Stimulated activated CD8-positive, alpha-beta memory T cell treated with anti-CD3 and anti-CD28 coated beads, Interleukin-4, amount 100 ng/mL, for 4 hours (primary cell): Measurements from ENCODE around the gene ADAMTS7.
"Not testable (repeated sequence)": the region's sequence is repeated elsewhere in the genome, so short reads cannot be mapped to it uniquely, and the experiment has no call there.

Source experiments
- DNase-seq, 2 donors: peaks; one replicate each; pipeline ENCODE4 v3.0.0-alpha.2; 2020; ENCODE audit warnings: low read depth in 2 of 2, low spot score in 1 of 2

Gene ADAMTS7

GRCh38 chr15:78767331-78767951, 43.8 kb downstream of the ADAMTS7 start:
- DNase-seq: no peak

- DNase-seq: not testable (repeated sequence)
Observed at GRCh38 chr15:78766641-78767071, 44.6 kb downstream of the ADAMTS7 start.

GRCh38 chr15:78766041-78766440, 45.2 kb downstream of the ADAMTS7 start:
- DNase-seq: no peak

- DNase-seq: not testable (repeated sequence)
Observed at GRCh38 chr15:78765154-78765860, 46.0 kb downstream of the ADAMTS7 start.

GRCh38 chr15:78764340-78765153, 46.7 kb downstream of the ADAMTS7 start:
- not testable (repeated sequence) for DNase-seq

- DNase-seq: no peak
Observed at GRCh38 chr15:78763796-78764241, 47.4 kb downstream of the ADAMTS7 start.

- DNase-seq: no peak
Observed at GRCh38 chr15:78762985-78763795, 48.1 kb downstream of the ADAMTS7 start.

- not testable (repeated sequence) for DNase-seq
Observed at GRCh38 chr15:78762386-78762961, 48.8 kb downstream of the ADAMTS7 start.

- no peak for DNase-seq
Observed at GRCh38 chr15:78761891-78762385, 49.3 kb downstream of the ADAMTS7 start.

- DNase-seq: peak in 1 of 2 donors; percentile 60
Observed at GRCh38 chr15:78761475-78761874, 49.8 kb downstream of the ADAMTS7 start.

- DNase-seq: no peak
Observed at GRCh38 chr15:78761020-78761419, 50.2 kb downstream of the ADAMTS7 start.

- DNase-seq: not testable (repeated sequence)
Observed at GRCh38 chr15:78760091-78760882, 51.0 kb downstream of the ADAMTS7 start.

- not testable (repeated sequence) for DNase-seq
Observed at GRCh38 chr15:78759361-78759998, 51.8 kb downstream of the ADAMTS7 start.

- DNase-seq: not testable (repeated sequence)
Observed at GRCh38 chr15:78758486-78759200, 52.6 kb downstream of the ADAMTS7 start.

- DNase-seq: not testable (repeated sequence)
Observed at GRCh38 chr15:78758084-78758483, 53.2 kb downstream of the ADAMTS7 start.

- no peak for DNase-seq
Observed at GRCh38 chr15:78757636-78757905, 53.7 kb downstream of the ADAMTS7 start.

GRCh38 chr15:78756781-78757635, 54.3 kb downstream of the ADAMTS7 start:
- DNase-seq: peak in 1 of 2 donors; percentile 19
